Measurements from ENCODE around the gene UROC1. TPM values are rescaled to one million over a fixed set of nuclear protein-coding genes. Genes with fewer than 3 reads are reported as not detected.

Gene UROC1
- total and polyA plus RNA-seq, 4 donors, result 0.06 to 0.35 (median 0.29) TPM; not detected in 1

DNA sequence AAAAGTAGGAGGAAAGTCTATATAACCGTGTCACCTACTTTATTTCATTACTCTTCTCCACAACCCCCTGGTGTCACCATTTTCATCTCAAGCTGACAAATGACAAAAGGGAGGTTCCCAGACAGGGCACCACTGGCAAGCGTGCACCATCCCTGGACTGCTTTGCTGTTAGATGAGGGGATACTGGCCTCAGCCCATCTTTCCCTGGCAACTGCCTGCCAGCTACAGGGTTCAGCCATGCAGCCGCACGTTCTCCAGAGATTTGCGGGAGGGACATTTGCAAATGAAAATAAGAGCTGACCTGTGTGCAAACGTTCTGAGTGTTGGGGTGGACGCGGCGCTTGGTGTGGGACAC lies 660 bp downstream of the UROC1 start:
- no peaks in the 10 kb centered on the region for H3K36me3 ChIP-seq (ENCODE audit: control insufficient read depth, insufficient read depth, low read length)
- DNase-seq (ENCODE audit: low read depth in 4 of 6, low spot score in 6 of 6), result peak in 1 of 6 donors; percentile 42
- WGBS (ENCODE audit: insufficient coverage), result 49% methylated on average over 8 of the region's 9 CpGs
- H3K9me3 ChIP-seq (ENCODE audit: control insufficient read depth, insufficient read depth, low read length), result no peaks in the 10 kb centered on the region
- no peak overlapping the region for H3K4me3 ChIP-seq (ENCODE audit: low read depth, low read length)
- peaks cover 39% of the 10 kb centered on the region for H3K4me1 ChIP-seq (ENCODE audit: control insufficient read depth, insufficient read depth, low read length)
- no peak overlapping the region for H3K27ac ChIP-seq (ENCODE audit: low read depth, low read length)
- no peaks in the 10 kb centered on the region for H3K27me3 ChIP-seq (ENCODE audit: control insufficient read depth, insufficient read depth, low read length)

DNA sequence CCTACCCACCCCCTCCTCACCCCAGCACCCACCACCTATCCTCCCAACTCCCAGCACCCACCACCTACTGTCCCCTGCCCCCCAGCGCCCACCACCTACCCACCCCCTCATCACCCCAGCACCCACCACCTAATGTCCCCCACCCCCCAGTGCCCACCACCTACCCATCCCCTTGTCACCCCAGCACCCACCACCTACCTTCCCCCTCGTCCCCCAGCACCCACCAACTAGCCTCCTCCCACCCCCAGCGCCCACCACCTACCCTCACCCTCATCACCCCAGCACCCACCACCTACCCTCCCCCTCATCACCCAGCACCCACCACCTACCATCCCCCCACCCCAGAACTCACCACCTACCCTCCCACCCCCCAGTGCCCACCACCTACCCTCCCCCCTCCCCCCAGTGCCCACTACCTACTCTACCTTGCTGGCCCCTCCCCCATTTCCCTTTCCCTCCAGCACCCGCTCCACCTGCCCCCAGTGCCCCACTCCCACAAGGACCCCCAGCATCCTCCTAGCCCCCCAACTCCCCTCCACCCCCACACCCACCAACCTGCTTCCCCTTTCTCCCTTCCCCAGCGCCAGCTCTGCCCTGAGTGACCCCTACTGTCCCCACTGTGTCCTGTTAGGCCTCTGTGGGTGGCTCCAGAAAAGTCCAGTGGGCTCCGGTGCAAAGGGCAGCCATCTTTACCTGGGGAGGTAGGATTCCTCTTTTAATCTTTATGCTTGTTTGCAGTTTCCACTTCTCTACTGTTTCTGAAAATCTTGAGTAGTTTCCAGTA lies 1.2 kb downstream of the UROC1 start:
- 100% methylated on average over 1 of the region's 6 CpGs for WGBS (ENCODE audit: insufficient coverage)

DNA sequence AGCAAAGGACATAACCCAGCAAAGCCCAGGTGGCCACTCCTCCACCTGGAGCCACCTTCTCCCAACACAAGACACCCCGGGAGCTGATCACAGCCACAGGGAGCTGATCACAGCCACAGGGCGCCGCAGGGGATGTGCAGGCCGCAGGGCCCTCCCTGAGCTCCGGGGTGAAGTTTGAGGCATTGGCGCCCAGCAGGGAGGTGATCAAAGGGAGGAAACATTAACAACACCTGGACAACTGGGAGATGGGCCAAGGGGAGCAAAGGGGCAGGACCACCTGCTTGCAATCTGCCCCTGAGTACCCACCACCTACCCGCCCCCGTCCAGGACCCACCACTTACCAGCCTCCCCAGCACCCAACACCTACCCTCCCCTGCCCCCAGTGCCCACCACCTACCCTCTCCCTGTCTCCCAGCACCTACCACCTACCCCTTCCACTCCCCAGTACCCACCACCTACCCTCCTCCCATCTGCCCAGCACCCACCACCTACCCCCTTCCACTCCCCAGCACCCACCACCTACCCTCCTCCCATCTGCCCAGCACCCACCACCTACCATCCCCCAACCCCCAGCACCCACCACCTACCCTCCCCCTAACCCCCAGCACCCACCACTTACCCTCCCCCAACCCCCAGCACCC lies 2.4 kb downstream of the UROC1 start:
- H3K27ac ChIP-seq (ENCODE audit: low read depth, low read length), result no peak overlapping the region
- peaks cover 45% of the 10 kb centered on the region for H3K4me1 ChIP-seq (ENCODE audit: control insufficient read depth, insufficient read depth, low read length)
- no peaks in the 10 kb centered on the region for H3K27me3 ChIP-seq (ENCODE audit: control insufficient read depth, insufficient read depth, low read length)
- H3K9me3 ChIP-seq (ENCODE audit: control insufficient read depth, insufficient read depth, low read length), result no peaks in the 10 kb centered on the region
- H3K36me3 ChIP-seq (ENCODE audit: control insufficient read depth, insufficient read depth, low read length), result no peaks in the 10 kb centered on the region
- WGBS (ENCODE audit: insufficient coverage), result 73% methylated on average over 7 of the region's 8 CpGs
- no peak overlapping the region for H3K4me3 ChIP-seq (ENCODE audit: low read depth, low read length)
- DNase-seq (ENCODE audit: low read depth in 4 of 6, low spot score in 6 of 6), result no peak

More for the DNA sequence above, 1.2 kb downstream of the UROC1 start:
- H3K4me1 ChIP-seq (ENCODE audit: control insufficient read depth, insufficient read depth, low read length), result peaks cover 36% of the 10 kb centered on the region
- no peak overlapping the region for H3K4me3 ChIP-seq (ENCODE audit: low read depth, low read length)
- H3K27me3 ChIP-seq (ENCODE audit: control insufficient read depth, insufficient read depth, low read length), result no peaks in the 10 kb centered on the region
- no peaks in the 10 kb centered on the region for H3K9me3 ChIP-seq (ENCODE audit: control insufficient read depth, insufficient read depth, low read length)
- H3K36me3 ChIP-seq (ENCODE audit: control insufficient read depth, insufficient read depth, low read length), result no peaks in the 10 kb centered on the region
- DNase-seq (ENCODE audit: low read depth in 4 of 6, low spot score in 6 of 6), result no peak
- no peak overlapping the region for H3K27ac ChIP-seq (ENCODE audit: low read depth, low read length)

DNA sequence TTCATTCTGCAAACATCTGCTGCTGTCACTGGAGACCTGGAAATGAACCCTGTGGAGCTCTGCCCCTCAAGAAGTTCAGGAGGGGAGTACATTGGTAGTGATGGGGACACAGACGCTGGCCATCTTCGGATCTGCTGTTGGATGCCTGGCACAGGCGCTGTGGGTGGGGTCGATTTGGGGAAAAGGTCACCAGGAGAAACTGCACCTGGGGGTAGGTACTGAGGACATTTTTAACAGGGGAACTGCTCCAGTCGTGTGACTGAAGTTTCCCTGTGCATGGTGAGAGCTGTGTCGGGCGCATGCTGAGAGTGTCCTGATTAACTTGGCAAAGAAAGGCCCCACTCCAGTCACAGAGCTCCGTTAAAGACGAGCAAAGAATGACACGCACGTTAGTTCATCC lies 3.4 kb downstream of the UROC1 start:
- no peak for DNase-seq (ENCODE audit: low read depth in 4 of 6, low spot score in 6 of 6)
- no peaks in the 10 kb centered on the region for H3K27me3 ChIP-seq (ENCODE audit: control insufficient read depth, insufficient read depth, low read length)
- 77% methylated on average over 5 of the region's 11 CpGs for WGBS (ENCODE audit: insufficient coverage)
- H3K4me3 ChIP-seq (ENCODE audit: low read depth, low read length), result no peak overlapping the region
- peaks cover 54% of the 10 kb centered on the region for H3K4me1 ChIP-seq (ENCODE audit: control insufficient read depth, insufficient read depth, low read length)
- no peaks in the 10 kb centered on the region for H3K9me3 ChIP-seq (ENCODE audit: control insufficient read depth, insufficient read depth, low read length)
- H3K36me3 ChIP-seq (ENCODE audit: control insufficient read depth, insufficient read depth, low read length), result no peaks in the 10 kb centered on the region
- H3K27ac ChIP-seq (ENCODE audit: low read depth, low read length), result no peak overlapping the region

DNA sequence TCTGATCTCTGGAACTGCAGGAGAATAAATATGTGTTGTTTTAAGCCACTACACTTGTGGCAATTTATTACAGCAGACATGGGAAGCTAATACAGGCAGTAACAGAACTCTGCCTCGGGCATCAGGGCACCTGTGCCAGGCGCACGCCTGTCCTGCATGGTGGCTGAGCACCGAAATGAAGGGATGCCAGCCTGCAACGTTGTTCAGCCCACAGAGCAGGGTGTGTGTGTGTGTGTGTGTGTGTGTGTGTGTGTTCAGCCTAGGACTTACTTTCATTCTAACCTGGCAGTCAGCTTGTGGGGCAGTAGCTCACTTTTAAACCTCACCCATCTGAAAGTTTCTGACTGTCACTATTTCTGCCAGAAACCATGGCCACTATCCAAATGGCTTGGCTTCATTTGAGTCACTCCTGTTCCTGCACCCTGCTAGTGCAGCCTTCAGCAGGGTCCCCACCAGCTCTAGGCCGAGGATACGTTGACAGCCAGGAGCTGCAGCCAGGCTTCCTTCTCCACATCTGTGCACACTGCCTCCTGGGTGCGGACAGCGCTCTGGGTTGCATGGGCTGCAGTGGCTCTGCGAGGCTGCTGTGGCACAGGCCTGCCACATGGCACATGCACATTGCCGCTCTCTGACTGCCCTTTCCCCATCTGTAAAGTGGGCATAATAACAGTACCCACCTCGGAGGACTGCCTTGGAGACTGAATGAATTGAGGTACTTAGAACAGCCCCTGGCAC lies 4.5 kb downstream of the UROC1 start:
- H3K27me3 ChIP-seq (ENCODE audit: control insufficient read depth, insufficient read depth, low read length), result no peaks in the 10 kb centered on the region
- H3K4me3 ChIP-seq (ENCODE audit: low read depth, low read length), result no peak overlapping the region
- H3K27ac ChIP-seq (ENCODE audit: low read depth, low read length), result no peak overlapping the region
- H3K36me3 ChIP-seq (ENCODE audit: control insufficient read depth, insufficient read depth, low read length), result no peaks in the 10 kb centered on the region
- peak in 2 of 6 donors; percentile 48 to 68 for DNase-seq (ENCODE audit: low read depth in 4 of 6, low spot score in 6 of 6)
- H3K4me1 ChIP-seq (ENCODE audit: control insufficient read depth, insufficient read depth, low read length), result peaks cover 54% of the 10 kb centered on the region
- H3K9me3 ChIP-seq (ENCODE audit: control insufficient read depth, insufficient read depth, low read length), result no peaks in the 10 kb centered on the region
- WGBS (ENCODE audit: insufficient coverage), result 66% methylated on average over 12 of the region's 12 CpGs

DNA sequence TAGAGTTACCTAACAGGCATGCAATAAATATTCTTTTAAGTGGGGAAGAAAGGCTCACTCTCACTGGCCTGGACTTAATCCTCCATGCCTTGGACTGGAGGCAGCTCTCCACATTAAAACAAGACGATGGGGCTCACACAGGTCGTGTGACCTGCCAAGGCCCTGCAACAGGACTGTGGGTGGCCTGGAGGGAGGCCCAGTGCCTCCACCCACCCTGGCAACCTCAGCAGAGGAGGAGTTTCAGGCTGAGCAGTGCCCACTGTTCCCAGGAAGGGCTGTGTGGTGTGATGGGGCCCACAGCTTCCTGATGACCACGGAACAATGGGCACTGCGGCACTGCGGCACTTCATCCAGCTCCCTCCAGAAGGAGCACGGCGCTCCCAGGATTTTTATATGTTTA lies 5.5 kb downstream of the UROC1 start:
- DNase-seq (ENCODE audit: low read depth in 4 of 6, low spot score in 6 of 6), result peak in 1 of 6 donors; percentile 75
- Histone ChIP-seq H3K27ac (ENCODE audit: low read depth, low read length) (no peak overlapping the region), H3K36me3 (ENCODE audit: control insufficient read depth, insufficient read depth, low read length) (no peaks in the 10 kb centered on the region), H3K9me3 (ENCODE audit: control insufficient read depth, insufficient read depth, low read length) (no peaks in the 10 kb centered on the region), H3K4me1 (ENCODE audit: control insufficient read depth, insufficient read depth, low read length) (peaks cover 50% of the 10 kb centered on the region), H3K27me3 (ENCODE audit: control insufficient read depth, insufficient read depth, low read length) (no peaks in the 10 kb centered on the region), H3K4me3 (ENCODE audit: low read depth, low read length) (no peak overlapping the region)
- WGBS (ENCODE audit: insufficient coverage), result 39% methylated on average over 7 of the region's 7 CpGs

DNA sequence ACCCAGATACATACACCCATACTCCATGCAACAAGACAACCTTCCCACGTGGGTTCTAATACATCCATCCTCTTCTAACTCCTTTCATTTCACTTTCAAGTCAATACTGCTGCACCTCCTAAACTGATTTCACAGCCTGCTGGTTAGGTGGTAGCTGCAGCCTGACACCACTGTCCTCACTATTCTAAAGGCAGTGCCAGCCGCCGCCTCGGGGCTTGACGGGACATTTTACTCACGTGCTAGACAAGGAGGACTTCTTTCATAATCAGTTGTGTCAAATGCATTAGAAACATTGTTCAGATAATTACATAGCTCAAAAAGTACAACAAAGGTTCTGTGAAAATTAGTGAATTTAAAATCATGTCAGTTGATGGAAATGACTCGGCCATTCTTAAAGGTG lies 6.3 kb downstream of the UROC1 start:
- Histone ChIP-seq H3K4me1 (ENCODE audit: control insufficient read depth, insufficient read depth, low read length) (peaks cover 44% of the 10 kb centered on the region), H3K9me3 (ENCODE audit: control insufficient read depth, insufficient read depth, low read length) (no peaks in the 10 kb centered on the region), H3K27me3 (ENCODE audit: control insufficient read depth, insufficient read depth, low read length) (no peaks in the 10 kb centered on the region), H3K4me3 (ENCODE audit: low read depth, low read length) (no peak overlapping the region), H3K36me3 (ENCODE audit: control insufficient read depth, insufficient read depth, low read length) (no peaks in the 10 kb centered on the region), H3K27ac (ENCODE audit: low read depth, low read length) (no peak overlapping the region)
- peak in 1 of 6 donors; percentile 47 for DNase-seq (ENCODE audit: low read depth in 4 of 6, low spot score in 6 of 6)
- WGBS (ENCODE audit: insufficient coverage), result 82% methylated on average over 1 of the region's 7 CpGs

DNA sequence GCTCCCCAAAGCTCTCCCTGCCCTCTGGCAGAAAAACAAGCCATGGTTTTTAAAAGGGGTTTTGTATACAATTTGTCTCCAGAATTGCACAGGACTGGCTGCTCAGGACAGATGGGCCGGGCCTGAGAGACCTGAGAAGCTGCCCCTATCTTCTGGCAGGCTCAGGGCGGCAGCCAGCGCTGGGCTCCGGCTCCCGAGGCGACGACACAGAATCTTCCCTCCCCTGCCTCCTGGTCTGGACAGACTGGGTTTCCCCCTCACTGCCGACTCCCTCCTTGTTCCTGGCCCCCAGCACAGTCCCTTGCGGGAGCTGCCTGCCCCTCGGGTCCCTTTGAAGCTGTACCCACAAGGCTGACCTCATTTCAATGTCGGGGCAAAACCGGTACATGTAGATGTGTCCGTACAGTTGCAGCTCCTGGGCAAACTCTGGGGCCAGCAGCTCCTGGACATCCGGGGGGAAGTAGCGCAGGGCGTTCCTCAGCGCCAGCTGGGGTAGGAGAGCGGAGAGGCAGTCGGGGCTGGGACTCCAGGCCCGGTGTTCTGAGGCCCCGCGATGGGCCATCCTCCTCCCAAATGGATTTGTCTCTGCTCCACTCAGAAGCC lies 7.2 kb downstream of the UROC1 start:
- H3K36me3 ChIP-seq (ENCODE audit: control insufficient read depth, insufficient read depth, low read length), result no peaks in the 10 kb centered on the region
- whole genome bisulfite sequencing (ENCODE audit: insufficient coverage), result 61% methylated on average over 22 of the region's 22 CpGs
- H3K4me1 ChIP-seq (ENCODE audit: control insufficient read depth, insufficient read depth, low read length), result peaks cover 44% of the 10 kb centered on the region
- H3K9me3 ChIP-seq (ENCODE audit: control insufficient read depth, insufficient read depth, low read length), result no peaks in the 10 kb centered on the region
- DNase-seq (ENCODE audit: low read depth in 4 of 6, low spot score in 6 of 6), result peak in 1 of 6 donors; percentile 31
- no peak overlapping the region for H3K27ac ChIP-seq (ENCODE audit: low read depth, low read length)
- no peak overlapping the region for H3K4me3 ChIP-seq (ENCODE audit: low read depth, low read length)
- no peaks in the 10 kb centered on the region for H3K27me3 ChIP-seq (ENCODE audit: control insufficient read depth, insufficient read depth, low read length)

DNA sequence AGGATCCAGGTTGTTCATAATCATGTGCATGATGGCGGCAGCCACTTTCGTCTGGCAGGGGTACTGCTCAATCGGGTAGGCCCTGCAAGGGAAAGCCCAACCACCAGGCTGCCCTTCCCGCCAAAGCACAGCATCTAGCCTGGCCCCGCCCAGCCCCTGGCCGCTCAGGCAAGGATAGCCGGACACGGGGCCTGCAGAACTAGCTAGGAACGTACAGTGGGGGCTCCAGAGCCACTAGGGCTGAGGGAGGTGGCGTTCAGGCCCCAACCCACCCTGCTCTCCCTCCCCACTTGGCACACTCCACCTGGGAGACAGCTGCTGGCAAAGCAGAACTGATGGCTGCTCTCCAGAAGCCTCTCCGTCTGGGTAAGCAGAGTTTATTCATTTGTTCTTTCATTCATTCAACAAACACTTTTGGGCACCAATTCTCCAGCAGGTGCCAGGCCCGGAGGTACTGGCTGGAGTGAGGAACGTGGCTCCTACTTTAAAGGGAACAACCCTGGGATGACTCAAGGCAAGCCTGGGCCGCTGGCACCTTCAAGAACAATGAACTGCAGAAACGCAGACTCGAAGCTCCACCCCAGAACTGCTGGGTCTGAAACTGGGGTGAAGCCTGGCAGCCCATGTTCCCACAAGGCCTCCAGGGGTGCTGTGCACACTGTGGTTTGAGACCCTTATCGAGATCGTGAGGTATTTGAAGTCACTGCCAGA lies 7.8 kb downstream of the UROC1 start:
- 58% methylated on average over 17 of the region's 18 CpGs for whole genome bisulfite sequencing (ENCODE audit: insufficient coverage)
- Histone ChIP-seq H3K9me3 (ENCODE audit: control insufficient read depth, insufficient read depth, low read length) (no peaks in the 10 kb centered on the region), H3K36me3 (ENCODE audit: control insufficient read depth, insufficient read depth, low read length) (no peaks in the 10 kb centered on the region), H3K4me1 (ENCODE audit: control insufficient read depth, insufficient read depth, low read length) (peaks cover 44% of the 10 kb centered on the region), H3K27ac (ENCODE audit: low read depth, low read length) (no peak overlapping the region), H3K4me3 (ENCODE audit: low read depth, low read length) (no peak overlapping the region), H3K27me3 (ENCODE audit: control insufficient read depth, insufficient read depth, low read length) (no peaks in the 10 kb centered on the region)
- DNase-seq (ENCODE audit: low read depth in 4 of 6, low spot score in 6 of 6), result peak in 2 of 6 donors; percentile 51 to 81

All from spinal cord (tissue), 10 donors.